ENCODE measurements around the gene TTLL11.
"Not testable (repeated sequence)": the region's sequence is repeated elsewhere in the genome, so short reads cannot be mapped to it uniquely, and the experiment has no call there.

Gene TTLL11

GRCh38 chr9:122070728-122071515 lies 22.2 kb downstream of the TTLL11 start:
- H3K9ac ChIP-seq (ENCODE audit: low read depth, low read length, poor library complexity): no peak overlapping the region
- no peak overlapping the region for H4K8ac ChIP-seq (ENCODE audit: low read depth, low read length)
- DNase-seq (ENCODE audit: low spot score): no peak
- no peak overlapping the region for H3K27ac ChIP-seq (replicated peaks; ENCODE audit: low read length)
- H2AFZ ChIP-seq (ENCODE audit: low read length): no peak overlapping the region
- H3K9me3 ChIP-seq (replicated peaks in 1 of 2; ENCODE audit: control insufficient read depth in 2 of 2, insufficient read depth in 1 of 2, low read depth in 1 of 2, low read length in 2 of 2): no peaks in the 10 kb centered on the region
- no peak overlapping the region for H3K4ac ChIP-seq (ENCODE audit: low read length)
- no peak overlapping the region for H2AK5ac ChIP-seq (ENCODE audit: low read depth, low read length)
- no peaks in the 10 kb centered on the region for H3K79me1 ChIP-seq (ENCODE audit: low read depth, low read length)
- no peak overlapping the region for H3K14ac ChIP-seq (ENCODE audit: low read length)
- H3K18ac ChIP-seq (ENCODE audit: low read length): no peak overlapping the region
- H2BK5ac ChIP-seq (ENCODE audit: low read length): no peak overlapping the region
- no peaks in the 10 kb centered on the region for H3K36me3 ChIP-seq (replicated peaks in 1 of 2; ENCODE audit: control insufficient read depth in 2 of 2, insufficient read depth in 2 of 2, low read length in 2 of 2)
- no peak overlapping the region for H3K23ac ChIP-seq (ENCODE audit: low read depth, low read length, poor library complexity)
- H3K4me1 ChIP-seq (ENCODE audit: control insufficient read depth in 2 of 2, insufficient read depth in 1 of 2, low read depth in 1 of 2, low read length in 2 of 2): peaks cover 0 to 10% of the 10 kb centered on the region in 2 donors
- no CpG with 5 or more reads among the region's 15 CpGs for WGBS, 2 donors (ENCODE audit: extremely low coverage in 2 of 2, insufficient read length in 2 of 2, insufficient replicate concordance in 1 of 2)
- no peak overlapping the region for H2BK15ac ChIP-seq (ENCODE audit: low read length)
- H4K91ac ChIP-seq (ENCODE audit: low read depth, low read length, poor library complexity): no peak overlapping the region
- no peak overlapping the region for H3K4me2 ChIP-seq (ENCODE audit: insufficient read depth, low read length, poor library complexity, severe bottlenecking)
- H2BK12ac ChIP-seq (ENCODE audit: low read length): no peak overlapping the region
- no peak overlapping the region for H2BK120ac ChIP-seq (ENCODE audit: low read depth, low read length)
- no peak overlapping the region for H3K4me3 ChIP-seq (ENCODE audit: low read length in 2 of 2)
- no peaks in the 10 kb centered on the region for H3K27me3 ChIP-seq (ENCODE audit: control insufficient read depth in 3 of 3, insufficient read depth in 3 of 3, low read depth in 1 of 3, low read length in 3 of 3)

GRCh38 chr9:122066680-122067079 lies 26.4 kb downstream of the TTLL11 start:
- H3K79me1 ChIP-seq (ENCODE audit: low read depth, low read length); H2BK15ac ChIP-seq (ENCODE audit: low read length); H3K4me2 ChIP-seq (ENCODE audit: insufficient read depth, low read length, poor library complexity, severe bottlenecking); H3K14ac ChIP-seq (ENCODE audit: low read length); DNase-seq (ENCODE audit: low spot score); H4K8ac ChIP-seq (ENCODE audit: low read depth, low read length); H2AFZ ChIP-seq (ENCODE audit: low read length); H2BK12ac ChIP-seq (ENCODE audit: low read length); H3K27me3 ChIP-seq (ENCODE audit: control insufficient read depth in 3 of 3, insufficient read depth in 3 of 3, low read depth in 1 of 3, low read length in 3 of 3); H3K18ac ChIP-seq (ENCODE audit: low read length); H2AK5ac ChIP-seq (ENCODE audit: low read depth, low read length); H3K9ac ChIP-seq (ENCODE audit: low read depth, low read length, poor library complexity); H2BK120ac ChIP-seq (ENCODE audit: low read depth, low read length); H3K27ac ChIP-seq (replicated peaks; ENCODE audit: low read length); H3K36me3 ChIP-seq (replicated peaks in 1 of 2; ENCODE audit: control insufficient read depth in 2 of 2, insufficient read depth in 2 of 2, low read length in 2 of 2); H3K9me3 ChIP-seq (replicated peaks in 1 of 2; ENCODE audit: control insufficient read depth in 2 of 2, insufficient read depth in 1 of 2, low read depth in 1 of 2, low read length in 2 of 2); H4K91ac ChIP-seq (ENCODE audit: low read depth, low read length, poor library complexity); H3K23ac ChIP-seq (ENCODE audit: low read depth, low read length, poor library complexity); H2BK5ac ChIP-seq (ENCODE audit: low read length); H3K4me3 ChIP-seq (ENCODE audit: low read length in 2 of 2); H3K4ac ChIP-seq (ENCODE audit: low read length): not testable (repeated sequence)
- peaks cover 0 to 11% of the 10 kb centered on the region in 2 donors for H3K4me1 ChIP-seq (ENCODE audit: control insufficient read depth in 2 of 2, insufficient read depth in 1 of 2, low read depth in 1 of 2, low read length in 2 of 2)
- no CpG with 5 or more reads among the region's 1 CpG for WGBS, 2 donors (ENCODE audit: extremely low coverage in 2 of 2, insufficient read length in 2 of 2, insufficient replicate concordance in 1 of 2)

- Histone ChIP-seq H3K14ac (ENCODE audit: low read length) (no peak overlapping the region), H3K36me3 (replicated peaks in 1 of 2; ENCODE audit: control insufficient read depth in 2 of 2, insufficient read depth in 2 of 2, low read length in 2 of 2) (no peaks in the 10 kb centered on the region), H3K27me3 (ENCODE audit: control insufficient read depth in 3 of 3, insufficient read depth in 3 of 3, low read depth in 1 of 3, low read length in 3 of 3) (no peaks in the 10 kb centered on the region), H2BK12ac (ENCODE audit: low read length) (no peak overlapping the region), H3K9ac (ENCODE audit: low read depth, low read length, poor library complexity) (no peak overlapping the region), H2AFZ (ENCODE audit: low read length) (no peak overlapping the region), H3K4me1 (ENCODE audit: control insufficient read depth in 2 of 2, insufficient read depth in 1 of 2, low read depth in 1 of 2, low read length in 2 of 2) (peaks cover 0 to 9% of the 10 kb centered on the region in 2 donors), H2BK15ac (ENCODE audit: low read length) (no peak overlapping the region), H2BK5ac (ENCODE audit: low read length) (no peak overlapping the region), H4K91ac (ENCODE audit: low read depth, low read length, poor library complexity) (no peak overlapping the region), H2BK120ac (ENCODE audit: low read depth, low read length) (no peak overlapping the region), H3K4me2 (ENCODE audit: insufficient read depth, low read length, poor library complexity, severe bottlenecking) (no peak overlapping the region), H3K4me3 (ENCODE audit: low read length in 2 of 2) (no peak overlapping the region), H2AK5ac (ENCODE audit: low read depth, low read length) (no peak overlapping the region), H3K79me1 (ENCODE audit: low read depth, low read length) (no peaks in the 10 kb centered on the region), H3K18ac (ENCODE audit: low read length) (no peak overlapping the region), H4K8ac (ENCODE audit: low read depth, low read length) (no peak overlapping the region), H3K27ac (replicated peaks; ENCODE audit: low read length) (no peak overlapping the region), H3K4ac (ENCODE audit: low read length) (no peak overlapping the region), H3K9me3 (replicated peaks in 1 of 2; ENCODE audit: control insufficient read depth in 2 of 2, insufficient read depth in 1 of 2, low read depth in 1 of 2, low read length in 2 of 2) (no peaks in the 10 kb centered on the region), H3K23ac (ENCODE audit: low read depth, low read length, poor library complexity) (no peak overlapping the region)
- WGBS, 2 donors (ENCODE audit: extremely low coverage in 2 of 2, insufficient read length in 2 of 2, insufficient replicate concordance in 1 of 2): no CpG with 5 or more reads among the region's 2 CpGs
- DNase-seq (ENCODE audit: low spot score): no peak
Observed at GRCh38 chr9:122065923-122066629, 27.0 kb downstream of the TTLL11 start.

- no CpG with 5 or more reads among the region's 4 CpGs for WGBS, 2 donors (ENCODE audit: extremely low coverage in 2 of 2, insufficient read length in 2 of 2, insufficient replicate concordance in 1 of 2)
- no peaks in the 10 kb centered on the region for H3K9me3 ChIP-seq (replicated peaks in 1 of 2; ENCODE audit: control insufficient read depth in 2 of 2, insufficient read depth in 1 of 2, low read depth in 1 of 2, low read length in 2 of 2)
- no peaks in the 10 kb centered on the region for H3K79me1 ChIP-seq (ENCODE audit: low read depth, low read length)
Observed at GRCh38 chr9:122060481-122060880, 32.6 kb downstream of the TTLL11 start.

More at GRCh38 chr9:122060481-122060880, 32.6 kb downstream of the TTLL11 start:
- H3K27me3 ChIP-seq (ENCODE audit: control insufficient read depth in 3 of 3, insufficient read depth in 3 of 3, low read depth in 1 of 3, low read length in 3 of 3): no peaks in the 10 kb centered on the region
- H2AK5ac ChIP-seq (ENCODE audit: low read depth, low read length): no peak overlapping the region
- H3K4me1 ChIP-seq (ENCODE audit: control insufficient read depth in 2 of 2, insufficient read depth in 1 of 2, low read depth in 1 of 2, low read length in 2 of 2): peaks cover 0 to 1% of the 10 kb centered on the region in 2 donors
- no peak overlapping the region for H2BK12ac ChIP-seq (ENCODE audit: low read length)
- no peak overlapping the region for H2BK15ac ChIP-seq (ENCODE audit: low read length)
- H3K4me3 ChIP-seq (ENCODE audit: low read length in 2 of 2): no peak overlapping the region
- no peak for DNase-seq (ENCODE audit: low spot score)
- H3K18ac ChIP-seq (ENCODE audit: low read length): no peak overlapping the region
- no peak overlapping the region for H2AFZ ChIP-seq (ENCODE audit: low read length)
- H3K23ac ChIP-seq (ENCODE audit: low read depth, low read length, poor library complexity): no peak overlapping the region
- H3K14ac ChIP-seq (ENCODE audit: low read length): no peak overlapping the region
- H3K36me3 ChIP-seq (replicated peaks in 1 of 2; ENCODE audit: control insufficient read depth in 2 of 2, insufficient read depth in 2 of 2, low read length in 2 of 2): no peaks in the 10 kb centered on the region
- H3K27ac ChIP-seq (replicated peaks; ENCODE audit: low read length): no peak overlapping the region
- no peak overlapping the region for H3K4me2 ChIP-seq (ENCODE audit: insufficient read depth, low read length, poor library complexity, severe bottlenecking)
- no peak overlapping the region for H4K8ac ChIP-seq (ENCODE audit: low read depth, low read length)
- H3K4ac ChIP-seq (ENCODE audit: low read length): no peak overlapping the region
- H2BK5ac ChIP-seq (ENCODE audit: low read length): no peak overlapping the region
- H4K91ac ChIP-seq (ENCODE audit: low read depth, low read length, poor library complexity): no peak overlapping the region
- H2BK120ac ChIP-seq (ENCODE audit: low read depth, low read length): no peak overlapping the region
- H3K9ac ChIP-seq (ENCODE audit: low read depth, low read length, poor library complexity): no peak overlapping the region
